Thyroid gland (tissue), 4 donors: Measurements from ENCODE around the gene NPB. TPM values are rescaled to one million over a fixed set of nuclear protein-coding genes. Genes with fewer than 3 reads are reported as not detected.
A peak's percentile ranks its signal among the peaks of the same experiment; 100 is the strongest.

Source experiments
- DNase-seq, 2 donors: peaks; one replicate each; pipeline ENCODE4 v3.0.0-alpha.2; 2019
- H3K27ac ChIP-seq, 3 donors: fragments of 200-600 bp; sonication (generic); 1 replicate in 2 of 3; 2 replicates in 1 of 3; pipeline ENCODE4 v1.5.1; 2016 to 2019; ENCODE audit warnings: mild to moderate bottlenecking in 1 of 3, moderate library complexity in 1 of 3
- H3K27me3 ChIP-seq: fragments of 200-600 bp; sonication (generic); one replicate; pipeline ENCODE4 v1.5.1; 2019
- H3K36me3 ChIP-seq, 2 donors: fragments of 200-600 bp; sonication (generic); one replicate each; pipeline ENCODE4 v1.5.1; 2016 to 2019
- H3K4me1 ChIP-seq, 2 donors: fragments of 200-600 bp; sonication (generic); one replicate each; pipeline ENCODE4 v1.5.1; 2017 to 2019
- H3K4me3 ChIP-seq, 3 donors: fragments of 200-600 bp; sonication (generic); replicated peaks in 1 of 3; 1 replicate in 2 of 3; 2 replicates in 1 of 3; pipeline ENCODE4 v1.5.1; 2016; ENCODE audit warnings: mild to moderate bottlenecking in 1 of 3
- H3K9me3 ChIP-seq: fragments of 200-600 bp; sonication (generic); one replicate; pipeline ENCODE4 v1.5.1; 2017
- CTCF ChIP-seq, 6 experiments: fragments of 200-600 bp in 3 of 6; fragments of 450-650 bp in 3 of 6; sonication (generic) in 3 of 6; IDR thresholded peaks; one replicate each; pipeline ENCODE4 v1.5.1; 2016 to 2019; ENCODE audit warnings: antibody characterized with exemption in 6 of 6, mild to moderate bottlenecking in 2 of 6, inconsistent platforms in 1 of 6, moderate library complexity in 1 of 6
- POLR2A ChIP-seq, 2 donors: fragments of 450-650 bp; IDR thresholded peaks; one replicate each; pipeline ENCODE4 v1.6.1; 2017; ENCODE audit warnings: antibody characterized with exemption in 2 of 2, mild to moderate bottlenecking in 2 of 2, moderate library complexity in 1 of 2
- WGBS, 2 donors: methylation state at CpG; one replicate each; pipeline ENCODE4 v1.1.5; 2017; 5-methylcytosine and 5-hydroxymethylcytosine counted together
- intact Hi-C: fragments of 100-400 bp; cut with DNase I; formaldehyde crosslinking; loops from one replicate; pipeline ENCODE4 v1.15.1; 2023
- total RNA-seq, 4 donors: library from RNA; depleted of rRNA; stranded (reverse); fragments of >200 nt; gene quantifications; one replicate each; pipeline ENCODE4 v1.2.3, GENCODE V29; 2016

Gene NPB
- total RNA-seq, 4 donors from 2014 or later: 0.33 to 1.1 (median 0.38) TPM; not detected in 1

DNA sequence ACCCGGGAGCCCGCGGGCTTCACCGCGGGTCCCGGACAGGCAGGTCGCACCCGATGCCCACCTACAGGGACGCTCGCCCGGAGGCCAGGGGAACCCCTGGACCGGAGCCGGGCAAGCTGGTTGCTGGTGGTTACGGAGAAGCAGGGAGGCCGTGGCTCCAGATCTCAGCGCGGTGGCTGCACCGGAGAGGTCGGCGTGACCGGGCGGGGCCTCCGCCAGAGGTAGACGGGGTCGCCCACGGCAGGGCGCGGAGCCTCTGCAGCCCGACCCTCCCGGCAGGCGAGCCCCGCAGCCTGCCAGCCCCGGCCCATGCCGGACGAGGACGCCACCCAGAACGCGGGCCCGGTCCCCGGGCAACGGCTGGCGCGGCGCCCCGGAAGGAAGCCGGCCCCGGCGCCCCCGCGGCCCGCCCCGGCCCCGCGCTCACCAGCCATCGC lies 8.8 kb downstream of the NPB start:
- no peak for TF ChIP-seq POLR2A (IDR thresholded peaks at IDR 0.05)
- no peak for TF ChIP-seq CTCF (IDR thresholded peaks at IDR 0.05)
- 0 to 2% methylated on average over 1 to 11 of the region's 55 CpGs for WGBS, 2 donors
- no peaks in the 10 kb centered on the region for H3K27me3 ChIP-seq
- no peaks in the 10 kb centered on the region for H3K9me3 ChIP-seq
- intact Hi-C loops: no loop called here
- H3K36me3 ChIP-seq: peaks cover 24 to 32% of the 10 kb centered on the region in 2 donors
- H3K4me3 ChIP-seq: peak overlapping the region; percentile 55 to 69 (median 68)
- peaks cover 14 to 19% of the 10 kb centered on the region in 2 donors for H3K4me1 ChIP-seq
- DNase-seq: peak in 1 of 2 donors; percentile 35
- H3K27ac ChIP-seq: peak overlapping the region in 1 of 3 donors; percentile 24

DNA sequence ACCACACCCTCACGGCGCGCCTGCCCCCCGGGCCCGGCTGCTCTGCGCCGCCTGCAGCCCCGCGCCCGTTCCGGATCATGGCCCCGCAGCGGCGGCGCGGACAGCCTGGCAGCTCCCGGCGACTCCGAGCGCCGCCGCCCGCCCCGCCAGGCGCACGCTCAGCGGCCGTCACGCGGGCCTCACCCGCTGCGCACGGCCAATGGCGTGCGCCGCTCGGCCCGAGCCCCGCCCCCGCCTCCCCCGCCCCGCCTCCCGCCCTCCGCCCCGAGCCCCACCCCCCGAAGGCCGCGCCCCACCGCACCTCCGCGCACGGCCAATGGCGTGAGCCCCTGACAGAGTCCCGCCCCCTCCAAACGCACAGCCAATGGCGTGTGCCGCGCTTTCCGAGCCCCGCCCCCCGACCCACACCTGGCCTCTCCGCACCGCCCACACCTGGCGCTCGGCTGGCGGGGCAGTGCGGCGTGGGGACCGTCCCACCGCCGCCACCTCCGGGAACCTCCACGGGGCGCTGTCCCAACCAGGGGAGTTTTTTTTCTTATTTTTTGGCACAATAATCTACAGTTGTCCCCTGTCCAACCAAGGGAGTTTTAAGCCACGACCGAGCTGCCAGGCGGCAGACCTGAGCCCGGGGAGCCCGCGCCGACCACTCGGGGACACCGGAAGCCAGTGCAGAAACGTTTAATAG lies 9.4 kb downstream of the NPB start, which contains the start of gene PCYT2:
Gene PCYT2, minus strand, starts transcription at position 123 of the 685 bp plus-strand sequence. Its CDS starts 44 bp downstream, at position 79.
- Histone ChIP-seq H3K4me3 (peak within 1 kb of the TSS; percentile 55 to 69 (median 68)), H3K4me1 (peaks cover 14 to 19% of the 10 kb centered on the region in 2 donors), H3K27me3 (no peaks in the 10 kb centered on the region), H3K9me3 (no peaks in the 10 kb centered on the region), H3K27ac (peak within 1 kb of the TSS in 1 of 3 donors; percentile 36), H3K36me3 (peaks cover 24 to 32% of the 10 kb centered on the region in 2 donors)
- peak in 1 of 2 donors; percentile 57 for TF ChIP-seq POLR2A (IDR thresholded peaks at IDR 0.05)
- peak in 2 of 6 experiments; percentile 21 to 22 for TF ChIP-seq CTCF (IDR thresholded peaks at IDR 0.05)
- 0 to 11% methylated on average over 1 to 28 of the region's 84 CpGs for WGBS, 2 donors
- peak; percentile 95 to 97 for DNase-seq
- intact Hi-C loops: no loop called here

GRCh38 chr17:81911969-81912368 lies 9.9 kb downstream of the NPB start:
- H3K4me1 ChIP-seq: peaks cover 19 to 24% of the 10 kb centered on the region in 2 donors
- H3K36me3 ChIP-seq: peaks cover 24 to 32% of the 10 kb centered on the region in 2 donors
- TF ChIP-seq CTCF (IDR thresholded peaks at IDR 0.05) (no peak), POLR2A (IDR thresholded peaks at IDR 0.05) (no peak)
- 88 to 89% methylated on average over 19 of the region's 19 CpGs for WGBS, 2 donors
- H3K9me3 ChIP-seq: no peaks in the 10 kb centered on the region
- H3K27ac ChIP-seq: peak overlapping the region in 1 of 3 donors; percentile 36
- intact Hi-C loops: no loop called here
- no peak for DNase-seq
- H3K4me3 ChIP-seq: no peak overlapping the region
- H3K27me3 ChIP-seq: no peaks in the 10 kb centered on the region

DNA sequence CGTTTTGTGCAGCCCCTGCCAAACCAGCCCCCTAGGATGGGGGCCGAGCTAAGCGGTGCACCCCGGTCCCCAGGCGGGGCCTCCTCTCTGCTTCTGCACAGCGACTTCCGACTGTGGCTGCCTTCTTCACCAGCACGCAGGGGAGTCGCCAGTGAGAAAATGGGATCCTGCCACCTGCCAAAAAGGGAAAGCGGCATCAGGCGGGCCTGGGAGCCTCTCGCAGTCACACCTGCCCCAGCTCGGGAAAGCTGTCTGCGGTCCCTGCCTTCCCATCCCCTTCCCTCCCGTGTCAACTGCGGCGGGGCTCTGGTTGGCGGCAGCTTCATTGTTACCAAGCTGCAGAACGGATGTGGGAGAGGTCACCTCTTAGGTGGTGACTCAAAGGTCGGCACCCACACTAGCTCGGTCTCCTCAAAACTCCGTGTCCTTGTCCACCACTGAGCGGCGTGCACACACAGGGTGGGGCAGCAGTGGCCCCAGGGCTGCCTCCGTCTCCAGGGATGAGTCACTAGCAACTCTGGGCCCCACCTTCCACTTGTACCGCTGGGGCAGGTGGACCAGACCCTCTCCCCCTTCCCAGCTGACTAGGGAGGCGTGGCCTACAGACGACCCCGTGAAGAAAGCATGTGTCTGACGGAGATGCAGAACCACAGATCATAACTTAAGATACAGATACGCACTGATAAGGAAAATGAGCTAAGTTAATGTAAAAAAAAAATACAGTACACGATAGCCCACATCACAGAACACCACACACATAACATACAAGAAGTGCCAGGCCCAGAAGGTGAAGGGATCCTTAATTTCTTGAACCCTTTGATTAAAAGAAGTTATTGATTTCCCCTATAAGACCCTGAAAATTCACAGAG lies 10.6 kb downstream of the NPB start:
- Histone ChIP-seq H3K4me1 (peaks cover 24 to 30% of the 10 kb centered on the region in 2 donors), H3K4me3 (no peak overlapping the region), H3K9me3 (no peaks in the 10 kb centered on the region), H3K27me3 (no peaks in the 10 kb centered on the region), H3K36me3 (peaks cover 24 to 27% of the 10 kb centered on the region in 2 donors), H3K27ac (no peak overlapping the region)
- intact Hi-C loops: no loop called here
- WGBS, 2 donors: 95 to 97% methylated on average over 30 to 31 of the region's 32 CpGs
- TF ChIP-seq POLR2A (IDR thresholded peaks at IDR 0.05): no peak
- no peak for DNase-seq

DNA sequence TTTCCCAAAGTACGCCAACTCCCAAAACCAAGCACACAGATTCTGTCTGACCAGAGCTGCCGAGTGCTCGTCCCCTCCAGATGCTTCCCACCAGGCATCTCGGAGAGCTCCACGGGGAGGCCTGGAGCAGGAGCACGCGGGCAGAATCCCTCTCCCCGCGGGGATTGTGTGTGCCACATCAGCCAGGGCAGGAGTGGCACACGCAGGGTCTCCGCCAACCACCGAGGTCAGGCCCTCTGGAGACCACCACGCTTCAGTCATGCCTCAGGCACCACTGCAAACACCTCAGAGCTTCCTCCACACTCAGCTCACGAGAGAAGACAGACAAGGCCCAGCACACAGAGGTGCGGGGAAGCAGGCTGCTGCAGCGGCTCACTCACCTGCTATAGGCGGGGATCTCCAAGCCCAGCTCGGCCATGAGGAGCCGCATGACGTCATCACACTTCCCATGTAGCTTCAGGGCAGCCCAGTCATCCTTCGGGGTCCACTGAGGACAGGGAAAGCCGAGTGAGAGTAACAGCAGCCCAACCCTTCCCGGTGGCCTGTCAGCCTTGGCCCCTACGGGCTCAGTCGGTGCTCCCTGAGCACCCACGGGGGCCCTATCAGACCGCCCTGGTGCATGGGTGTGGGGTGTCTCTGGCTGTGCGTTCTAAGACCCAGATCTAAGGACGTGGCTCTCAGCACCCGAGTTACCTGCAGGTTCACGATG lies 11.5 kb downstream of the NPB start:
- WGBS, 2 donors: 91 to 99% methylated on average over 21 to 28 of the region's 31 CpGs
- H3K9me3 ChIP-seq: no peaks in the 10 kb centered on the region
- H3K36me3 ChIP-seq: peaks cover 24 to 27% of the 10 kb centered on the region in 2 donors
- H3K4me1 ChIP-seq: peaks cover 24 to 35% of the 10 kb centered on the region in 2 donors
- DNase-seq: no peak
- no peak for TF ChIP-seq POLR2A (IDR thresholded peaks at IDR 0.05)
- TF ChIP-seq CTCF (IDR thresholded peaks at IDR 0.05): no peak
- no peak overlapping the region for H3K4me3 ChIP-seq
- no peaks in the 10 kb centered on the region for H3K27me3 ChIP-seq
- intact Hi-C loops: no loop called here
- H3K27ac ChIP-seq: no peak overlapping the region
